GM11168 (cell line): ENCODE data around the gene FAM187B.

Experiments used
- in situ Hi-C: fragments of 300-500 bp; cut with MboI; formaldehyde crosslinking; loops from one replicate; pipeline ENCODE4 v1.12.0; 2022; ENCODE audit warnings: low sequenced_read_pairs; ENCODE audit not compliant: unreplicated experiment

The FAM187B gene

DNA sequence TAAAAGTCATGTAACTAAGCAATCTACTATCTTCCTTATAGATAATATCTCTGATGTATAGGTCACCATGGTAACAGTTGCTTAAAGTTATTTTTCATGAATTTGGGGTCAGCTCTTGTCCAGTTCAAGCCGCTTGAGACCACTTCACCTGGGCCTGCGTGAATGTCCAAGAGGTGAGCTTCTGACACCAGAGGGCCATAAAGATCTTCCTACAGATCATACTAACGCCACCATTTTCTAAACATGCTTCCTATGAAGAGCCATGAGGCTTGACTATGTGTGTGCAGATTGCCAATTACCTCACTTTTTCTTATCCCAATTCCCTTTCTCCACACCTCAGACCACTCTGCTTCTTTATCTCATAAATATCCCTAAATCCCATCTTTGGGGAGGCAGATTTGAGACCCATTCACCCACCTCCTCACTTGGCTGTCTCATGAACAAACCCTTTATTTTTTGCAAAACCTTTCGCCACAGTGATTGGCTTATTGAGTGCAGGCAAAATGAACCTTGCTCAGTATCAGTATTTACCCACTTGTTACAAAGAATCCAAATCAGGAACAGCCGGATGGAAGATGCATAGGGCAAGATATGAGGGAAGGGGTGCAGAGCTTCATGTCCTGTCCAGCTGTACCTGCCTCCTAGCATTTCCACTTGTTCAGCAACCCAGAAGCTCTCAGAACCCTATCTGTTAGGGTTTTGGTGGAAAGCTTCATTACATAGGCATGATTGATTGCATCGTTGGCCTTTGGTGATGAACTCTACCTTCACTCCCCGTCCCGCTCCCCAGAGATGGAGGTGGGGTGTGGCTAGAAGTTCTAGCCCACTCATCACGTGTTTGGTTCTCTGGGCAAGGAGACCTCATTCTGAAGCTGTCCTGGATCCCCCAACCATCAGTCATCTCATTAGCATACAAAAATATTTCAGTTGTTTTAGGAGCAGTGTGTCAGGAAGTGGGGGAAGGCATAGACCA is 34.2 kb downstream of the FAM187B start:
- in situ Hi-C loops: no loop called here

DNA sequence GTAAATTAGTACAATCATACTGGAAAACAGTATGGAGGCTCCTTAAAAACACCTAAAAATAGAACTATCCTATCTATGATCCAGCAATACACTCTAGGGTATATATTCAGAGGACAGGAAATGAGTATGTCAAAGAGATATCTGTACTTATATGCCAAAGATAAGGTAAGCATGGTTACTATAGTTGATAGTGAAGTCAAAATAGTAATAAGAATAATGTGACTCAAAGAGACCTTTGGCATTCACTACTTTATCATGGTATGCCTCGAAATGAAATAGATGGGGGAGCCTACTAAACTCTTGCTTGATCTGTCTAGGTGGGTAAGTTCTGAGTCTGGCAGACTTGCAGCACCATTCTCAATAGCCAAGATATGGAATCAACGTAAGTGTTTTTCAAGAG is 43.7 kb downstream of the FAM187B start:
- in situ Hi-C loops: no loop called here

GRCh38 chr19:35184267-35184666 is 44.3 kb downstream of the FAM187B start:
- in situ Hi-C loops: no loop called here

- in situ Hi-C loops: no loop called here
Observed at GRCh38 chr19:35181387-35181786, 47.2 kb downstream of the FAM187B start.

DNA sequence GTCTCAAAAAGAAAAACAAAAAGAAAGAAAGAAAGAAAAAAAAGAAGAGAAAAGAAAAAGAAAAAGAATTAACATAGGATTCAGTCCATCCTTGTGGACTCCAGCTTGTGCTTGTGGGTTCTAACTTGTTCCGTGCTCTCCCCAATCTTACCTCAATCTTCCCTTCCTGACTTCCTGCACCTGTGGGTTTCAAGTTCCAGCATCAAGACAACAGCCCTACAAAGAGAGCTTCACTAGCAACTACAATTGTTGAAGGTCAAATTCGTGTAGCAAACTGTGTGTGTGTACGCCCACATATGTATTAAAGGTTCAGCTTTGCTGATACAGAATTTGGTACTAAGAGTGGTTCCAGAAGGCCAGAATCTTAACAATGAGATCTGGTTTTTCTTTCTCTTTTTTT is 48.7 kb downstream of the FAM187B start:
- in situ Hi-C loops: no loop called here

- in situ Hi-C loops: no loop called here
Observed at GRCh38 chr19:35178701-35179100, 49.8 kb downstream of the FAM187B start.

- in situ Hi-C loops: no loop called here
Observed at GRCh38 chr19:35177377-35178274, 50.9 kb downstream of the FAM187B start.

GRCh38 chr19:35176181-35176570 is 52.4 kb downstream of the FAM187B start:
- in situ Hi-C loops: no loop called here
